A549 (cell line): ENCODE results near the gene MMP11.

Experiments used
- CBX8 ChIP-seq: fragments of 200-600 bp; sonication (generic); IDR thresholded peaks from 2 replicates; pipeline ENCODE4 v1.6.1; 2016
- CHD2 ChIP-seq: fragments of 150-350 bp; IDR thresholded peaks from 2 replicates; pipeline ENCODE4 v1.6.1; 2014; ENCODE audit warnings: low read length; ENCODE audit not compliant: partially characterized antibody
- EHMT2 ChIP-seq: fragments of 200-600 bp; sonication (generic); IDR thresholded peaks from 2 replicates; pipeline ENCODE4 v1.6.1; 2016; ENCODE audit warnings: antibody characterized with exemption, low read depth, mild to moderate bottlenecking, moderate library complexity
- EP300 ChIP-seq, 2 experiments: fragments of >200 bp; sonication (Bioruptor Twin); formaldehyde crosslinking; IDR thresholded peaks; 2 replicates in 1 of 2; 3 replicates in 1 of 2; pipeline ENCODE4 v1.6.1; 2016 to 2017
- FOSL2 ChIP-seq, 2 experiments: fragments of 450-650 bp in 1 of 2; fragments of >200 bp in 1 of 2; sonication (Bioruptor Twin) in 1 of 2; formaldehyde crosslinking; IDR thresholded peaks; 2 replicates each; pipeline versions ENCODE4 v1.5.0 to v1.6.1; 2016 to 2020; ENCODE audit warnings: mild to moderate bottlenecking in 1 of 2, moderate library complexity in 1 of 2
- KDM5A ChIP-seq: fragments of 200-600 bp; sonication (generic); IDR thresholded peaks from 2 replicates; pipeline ENCODE4 v1.6.1; 2016; ENCODE audit warnings: antibody characterized with exemption, mild to moderate bottlenecking
- MYC ChIP-seq: IDR thresholded peaks from 2 replicates; pipeline ENCODE4 v1.6.1; 2012; ENCODE audit warnings: mild to moderate bottlenecking, inconsistent platforms, low read length, improper control_type of control experiment, borderline replicate concordance
- NFE2L2 ChIP-seq: fragments of 150-350 bp; conservative IDR thresholded peaks from 2 replicates; pipeline ENCODE4 v1.6.1; 2014; ENCODE audit warnings: low read length
- POLR2A ChIP-seq: IDR thresholded peaks from 2 replicates; pipeline ENCODE4 v1.6.1; 2012; ENCODE audit warnings: mild to moderate bottlenecking, low read length
- SMC3 ChIP-seq: fragments of >200 bp; sonication (Bioruptor Twin); formaldehyde crosslinking; IDR thresholded peaks from 3 replicates; pipeline ENCODE4 v1.6.1; 2018; ENCODE audit warnings: inconsistent platforms
- TF ChIP-seq, protein P1 (sequence below): fragments of >200 bp; sonication (Bioruptor Twin); formaldehyde crosslinking; IDR thresholded peaks from 3 replicates; pipeline ENCODE4 v1.5.1; 2016
- TF ChIP-seq, protein P2 (sequence below): fragments of 200-600 bp; sonication (generic); IDR thresholded peaks from 2 replicates; pipeline ENCODE4 v1.6.1; 2016; ENCODE audit warnings: antibody characterized with exemption, mild to moderate bottlenecking, moderate library complexity
- TF ChIP-seq, protein P3 (sequence below): IDR thresholded peaks from 2 replicates; pipeline ENCODE4 v1.6.1; 2012
- TF ChIP-seq, protein P4 (sequence below): fragments of >200 bp; sonication (Bioruptor Twin); formaldehyde crosslinking; IDR thresholded peaks from 2 replicates; pipeline ENCODE4 v1.6.1; 2016

DNA sequence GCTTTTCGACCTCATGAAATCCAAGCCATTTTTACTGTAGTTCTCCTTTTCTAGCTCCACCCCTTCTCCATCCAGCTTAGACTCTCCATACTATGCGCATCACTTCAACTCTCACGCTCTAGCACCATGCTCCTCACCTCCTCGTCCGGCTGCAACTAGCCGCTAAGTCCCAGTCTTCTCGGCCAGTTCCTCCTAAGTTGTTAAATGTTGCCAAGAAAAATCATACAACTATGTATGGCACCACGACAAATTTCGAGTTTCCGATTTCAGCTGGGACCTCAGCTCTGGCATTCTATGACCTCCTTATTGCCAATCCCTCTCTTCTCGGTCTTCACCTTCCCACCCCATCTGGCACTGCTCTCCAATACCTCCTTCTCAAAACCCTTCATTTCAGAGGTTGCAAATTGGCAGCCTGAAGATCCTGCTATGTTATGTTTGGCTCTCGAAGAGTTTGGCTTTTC lies 22.8 kb upstream of the MMP11 start:
- TF ChIP-seq FOSL2 (IDR thresholded peaks at IDR 0.05) (no peak), FOSL2 (CRISPR knock-in tag; IDR thresholded peaks at IDR 0.05) (no peak), KDM5A (no peak), SMC3 (no peak), CBX8 (no peak), MYC (no peak), NFE2L2 (no peak), EHMT2 (no peak), CHD2 (no peak), EP300 (IDR thresholded peaks at IDR 0.05) (no peak), POLR2A (no peak)
- TF ChIP-seq, protein P1, sequence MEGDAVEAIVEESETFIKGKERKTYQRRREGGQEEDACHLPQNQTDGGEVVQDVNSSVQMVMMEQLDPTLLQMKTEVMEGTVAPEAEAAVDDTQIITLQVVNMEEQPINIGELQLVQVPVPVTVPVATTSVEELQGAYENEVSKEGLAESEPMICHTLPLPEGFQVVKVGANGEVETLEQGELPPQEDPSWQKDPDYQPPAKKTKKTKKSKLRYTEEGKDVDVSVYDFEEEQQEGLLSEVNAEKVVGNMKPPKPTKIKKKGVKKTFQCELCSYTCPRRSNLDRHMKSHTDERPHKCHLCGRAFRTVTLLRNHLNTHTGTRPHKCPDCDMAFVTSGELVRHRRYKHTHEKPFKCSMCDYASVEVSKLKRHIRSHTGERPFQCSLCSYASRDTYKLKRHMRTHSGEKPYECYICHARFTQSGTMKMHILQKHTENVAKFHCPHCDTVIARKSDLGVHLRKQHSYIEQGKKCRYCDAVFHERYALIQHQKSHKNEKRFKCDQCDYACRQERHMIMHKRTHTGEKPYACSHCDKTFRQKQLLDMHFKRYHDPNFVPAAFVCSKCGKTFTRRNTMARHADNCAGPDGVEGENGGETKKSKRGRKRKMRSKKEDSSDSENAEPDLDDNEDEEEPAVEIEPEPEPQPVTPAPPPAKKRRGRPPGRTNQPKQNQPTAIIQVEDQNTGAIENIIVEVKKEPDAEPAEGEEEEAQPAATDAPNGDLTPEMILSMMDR = no peak
- TF ChIP-seq, protein P2, sequence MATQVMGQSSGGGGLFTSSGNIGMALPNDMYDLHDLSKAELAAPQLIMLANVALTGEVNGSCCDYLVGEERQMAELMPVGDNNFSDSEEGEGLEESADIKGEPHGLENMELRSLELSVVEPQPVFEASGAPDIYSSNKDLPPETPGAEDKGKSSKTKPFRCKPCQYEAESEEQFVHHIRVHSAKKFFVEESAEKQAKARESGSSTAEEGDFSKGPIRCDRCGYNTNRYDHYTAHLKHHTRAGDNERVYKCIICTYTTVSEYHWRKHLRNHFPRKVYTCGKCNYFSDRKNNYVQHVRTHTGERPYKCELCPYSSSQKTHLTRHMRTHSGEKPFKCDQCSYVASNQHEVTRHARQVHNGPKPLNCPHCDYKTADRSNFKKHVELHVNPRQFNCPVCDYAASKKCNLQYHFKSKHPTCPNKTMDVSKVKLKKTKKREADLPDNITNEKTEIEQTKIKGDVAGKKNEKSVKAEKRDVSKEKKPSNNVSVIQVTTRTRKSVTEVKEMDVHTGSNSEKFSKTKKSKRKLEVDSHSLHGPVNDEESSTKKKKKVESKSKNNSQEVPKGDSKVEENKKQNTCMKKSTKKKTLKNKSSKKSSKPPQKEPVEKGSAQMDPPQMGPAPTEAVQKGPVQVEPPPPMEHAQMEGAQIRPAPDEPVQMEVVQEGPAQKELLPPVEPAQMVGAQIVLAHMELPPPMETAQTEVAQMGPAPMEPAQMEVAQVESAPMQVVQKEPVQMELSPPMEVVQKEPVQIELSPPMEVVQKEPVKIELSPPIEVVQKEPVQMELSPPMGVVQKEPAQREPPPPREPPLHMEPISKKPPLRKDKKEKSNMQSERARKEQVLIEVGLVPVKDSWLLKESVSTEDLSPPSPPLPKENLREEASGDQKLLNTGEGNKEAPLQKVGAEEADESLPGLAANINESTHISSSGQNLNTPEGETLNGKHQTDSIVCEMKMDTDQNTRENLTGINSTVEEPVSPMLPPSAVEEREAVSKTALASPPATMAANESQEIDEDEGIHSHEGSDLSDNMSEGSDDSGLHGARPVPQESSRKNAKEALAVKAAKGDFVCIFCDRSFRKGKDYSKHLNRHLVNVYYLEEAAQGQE = no peak
- TF ChIP-seq, protein P3, sequence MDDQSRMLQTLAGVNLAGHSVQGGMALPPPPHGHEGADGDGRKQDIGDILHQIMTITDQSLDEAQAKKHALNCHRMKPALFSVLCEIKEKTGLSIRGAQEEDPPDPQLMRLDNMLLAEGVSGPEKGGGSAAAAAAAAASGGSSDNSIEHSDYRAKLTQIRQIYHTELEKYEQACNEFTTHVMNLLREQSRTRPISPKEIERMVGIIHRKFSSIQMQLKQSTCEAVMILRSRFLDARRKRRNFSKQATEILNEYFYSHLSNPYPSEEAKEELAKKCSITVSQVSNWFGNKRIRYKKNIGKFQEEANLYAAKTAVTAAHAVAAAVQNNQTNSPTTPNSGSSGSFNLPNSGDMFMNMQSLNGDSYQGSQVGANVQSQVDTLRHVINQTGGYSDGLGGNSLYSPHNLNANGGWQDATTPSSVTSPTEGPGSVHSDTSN = no peak
- TF ChIP-seq, protein P4, sequence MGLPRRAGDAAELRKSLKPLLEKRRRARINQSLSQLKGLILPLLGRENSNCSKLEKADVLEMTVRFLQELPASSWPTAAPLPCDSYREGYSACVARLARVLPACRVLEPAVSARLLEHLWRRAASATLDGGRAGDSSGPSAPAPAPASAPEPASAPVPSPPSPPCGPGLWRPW = no peak
